Measurements from ENCODE around the gene TMEM150A.
A peak's percentile ranks its signal among the peaks of the same experiment; 100 is the strongest.

Gene TMEM150A

GRCh38 chr2:85589982-85590791, 12.3 kb downstream of the TMEM150A start:
- CTCF ChIA-PET = interaction anchor here (0.8 to 2.1 kb wide), 3 partner anchors 10 to 47 kb away, joined by 3 to 6 read pairs (median 4); partner anchors contain the start of gene TMEM150A
- DNase-seq (ENCODE audit: extremely low spot score) = no peak

GRCh38 chr2:85589181-85589580, 13.3 kb downstream of the TMEM150A start:
- CTCF ChIA-PET = interaction anchor here (0.9 to 2.5 kb wide), 3 partner anchors 10 to 50 kb away, joined by 3 to 6 read pairs (median 5); partner anchors contain the start of gene MAT2A
- no peak for TF ChIP-seq CTCF (IDR thresholded peaks at IDR 0.05; ENCODE audit: control extremely low read depth, extremely low read depth, low read depth, missing control alignments)
- POLR2A ChIA-PET = interaction anchor here (0.7 kb wide), 1 partner anchor 10 kb away, joined by 3 read pairs; no protein-coding TSS in a partner anchor
- DNase-seq (ENCODE audit: extremely low spot score) = no peak

More at GRCh38 chr2:85589982-85590791, 12.3 kb downstream of the TMEM150A start:
- POLR2A ChIA-PET = no interaction called here
- TF ChIP-seq CTCF (IDR thresholded peaks at IDR 0.05; ENCODE audit: control extremely low read depth, extremely low read depth, low read depth, missing control alignments) = no peak

- ChIA-PET CTCF (interaction anchor here (0.9 to 2.5 kb wide), 3 partner anchors 9 to 50 kb away, joined by 3 to 6 read pairs (median 5); partner anchors contain the start of gene MAT2A), POLR2A (interaction anchor here (0.7 kb wide), 1 partner anchor 11 kb away, joined by 3 read pairs; no protein-coding TSS in a partner anchor)
- DNase-seq (ENCODE audit: extremely low spot score) = no peak
- TF ChIP-seq CTCF (IDR thresholded peaks at IDR 0.05; ENCODE audit: control extremely low read depth, extremely low read depth, low read depth, missing control alignments) = no peak
Observed at GRCh38 chr2:85588645-85589044, 13.9 kb downstream of the TMEM150A start.

GRCh38 chr2:85588236-85588635, 14.3 kb downstream of the TMEM150A start:
- DNase-seq (ENCODE audit: extremely low spot score) = no peak
- ChIA-PET CTCF (interaction anchor here (0.9 to 2.5 kb wide), 4 partner anchors 9 to 49 kb away, joined by 3 to 6 read pairs (median 5); partner anchors contain the start of gene MAT2A), POLR2A (no interaction called here)
- no peak for TF ChIP-seq CTCF (IDR thresholded peaks at IDR 0.05; ENCODE audit: control extremely low read depth, extremely low read depth, low read depth, missing control alignments)

GRCh38 chr2:85585781-85586105, 16.8 kb downstream of the TMEM150A start:
- no peak for DNase-seq (ENCODE audit: extremely low spot score)
- ChIA-PET POLR2A (no interaction called here), CTCF (interaction anchor here (0.8 to 1.5 kb wide), 3 partner anchors 8 to 17 kb away, joined by 3 to 5 read pairs (median 3); partner anchors contain the start of genes RNF181 and TMEM150A)
- TF ChIP-seq CTCF (IDR thresholded peaks at IDR 0.05; ENCODE audit: control extremely low read depth, extremely low read depth, low read depth, missing control alignments) = no peak

GRCh38 chr2:85584857-85585780, 17.4 kb downstream of the TMEM150A start:
- DNase-seq (ENCODE audit: extremely low spot score) = peak; percentile 43
- no peak for TF ChIP-seq CTCF (IDR thresholded peaks at IDR 0.05; ENCODE audit: control extremely low read depth, extremely low read depth, low read depth, missing control alignments)
- CTCF ChIA-PET = interaction anchor here (0.8 to 2.7 kb wide), 5 partner anchors 9 to 20 kb away, joined by 3 to 7 read pairs (median 3); partner anchors contain the start of genes RNF181 and TMEM150A
- POLR2A ChIA-PET = no interaction called here
